IMR-90 (cell line): Measurements from ENCODE around the gene RPS3. TPM values are rescaled to one million over a fixed set of nuclear protein-coding genes. Genes with fewer than 3 reads are reported as not detected.

ENCODE experiments used
- ATAC-seq: fragments of 200-7000 bp; cut with Tn5 transposase; 2 replicates; pipeline ENCODE4 v1.9.1; 2020; ENCODE audit warnings: low read depth, mild to moderate bottlenecking, moderate library complexity
- BruUV-seq: library from RNA; stranded (reverse); fragments of 400-500 nt; replicated peaks from 2 replicates; lab custom pipeline; 2021; lab: Mats Ljungman, UMichigan
- CTCF ChIA-PET: fragments of 300-600 bp; formaldehyde crosslinking; extraction: SDS; loops from one replicate; lab custom pipeline; 2021; ENCODE audit warnings: antibody characterized with exemption; lab: Yijun Ruan, JAX
- POLR2A ChIA-PET: fragments of 300-600 bp; sonication (Branson Sonifier 250); formaldehyde crosslinking; loops from one replicate; lab custom pipeline; 2022; ENCODE audit warnings: antibody characterized with exemption; ENCODE audit not compliant: unreplicated experiment; lab: Charles Lee
- DNase-seq: peaks from one replicate; pipeline ENCODE4 v3.0.0; 2013
- H2AFZ ChIP-seq: replicated peaks from 2 replicates; pipeline ENCODE3; 2013; ENCODE audit warnings: low read length, mild to moderate bottlenecking; ENCODE audit not compliant: poor library complexity
- H2AK5ac ChIP-seq: 2 replicates; pipeline ENCODE4 v1.6.1; 2013; ENCODE audit warnings: low read depth, low read length, inconsistent platforms
- H2AK9ac ChIP-seq: replicated peaks from 2 replicates; pipeline ENCODE3; 2013; ENCODE audit warnings: mild to moderate bottlenecking, low read depth, low read length, moderate library complexity; ENCODE audit not compliant: poor library complexity
- H2BK120ac ChIP-seq: 2 replicates; pipeline ENCODE4 v1.6.1; 2013; ENCODE audit warnings: low read depth, low read length, inconsistent platforms
- H2BK15ac ChIP-seq: 3 replicates; pipeline ENCODE4 v1.6.1; 2013; ENCODE audit warnings: low read depth, low read length, inconsistent platforms
- H2BK20ac ChIP-seq: 2 replicates; pipeline ENCODE4 v1.6.1; 2013; ENCODE audit warnings: low read depth, mild to moderate bottlenecking, inconsistent platforms, low read length, moderate library complexity
- H2BK5ac ChIP-seq: 2 replicates; pipeline ENCODE4 v1.6.1; 2013; ENCODE audit warnings: mild to moderate bottlenecking, low read depth, low read length, inconsistent platforms; ENCODE audit not compliant: poor library complexity, severe bottlenecking
- H3K14ac ChIP-seq: replicated peaks from 2 replicates; pipeline ENCODE4 v1.6.1; 2013; ENCODE audit warnings: low read depth, low read length, inconsistent platforms
- H3K18ac ChIP-seq: 2 replicates; pipeline ENCODE4 v1.6.1; 2013; ENCODE audit warnings: low read depth, low read length, control low read depth
- H3K23ac ChIP-seq: 2 replicates; pipeline ENCODE4 v1.6.1; 2013; ENCODE audit warnings: low read depth, low read length, inconsistent platforms
- H3K27ac ChIP-seq: 2 replicates; pipeline ENCODE4 v1.5.1; 2013; ENCODE audit warnings: mild to moderate bottlenecking, control low read depth, low read length; ENCODE audit not compliant: insufficient read depth
- H3K27me3 ChIP-seq: 2 replicates; pipeline ENCODE4 v1.6.1; 2013; ENCODE audit warnings: low read length; ENCODE audit not compliant: control insufficient read depth, insufficient read depth
- H3K36me3 ChIP-seq: 2 replicates; pipeline ENCODE4 v1.6.1; 2013; ENCODE audit warnings: low read length, mixed read lengths; ENCODE audit not compliant: control insufficient read depth, insufficient read depth
- H3K4ac ChIP-seq: 2 replicates; pipeline ENCODE4 v1.6.1; 2013; ENCODE audit warnings: low read depth, low read length, inconsistent platforms
- H3K4me1 ChIP-seq: 2 replicates; pipeline ENCODE4 v1.6.1; 2013; ENCODE audit warnings: low read length, mixed read lengths; ENCODE audit not compliant: control insufficient read depth, insufficient read depth
- H3K4me2 ChIP-seq: 2 replicates; pipeline ENCODE4 v1.6.1; 2013; ENCODE audit warnings: low read depth, mild to moderate bottlenecking, control low read depth, low read length, moderate library complexity
- H3K4me3 ChIP-seq: 2 replicates; pipeline ENCODE4 v1.5.1; 2013; ENCODE audit warnings: low read depth, mild to moderate bottlenecking, control low read depth, low read length, moderate library complexity; ENCODE audit not compliant: insufficient read depth
- H3K56ac ChIP-seq: 2 replicates; pipeline ENCODE4 v1.6.1; 2013; ENCODE audit warnings: low read length, inconsistent platforms; ENCODE audit not compliant: insufficient read depth; ENCODE audit errors: extremely low read depth
- H3K79me1 ChIP-seq, 2 experiments: 2 replicates each; pipeline ENCODE4 v1.6.1; 2013; ENCODE audit warnings: low read length in 2 of 2, inconsistent platforms in 1 of 2, low read depth in 1 of 2
- H3K9ac ChIP-seq: 2 replicates; pipeline ENCODE4 v1.6.1; 2013; ENCODE audit warnings: low read depth, low read length, control low read depth
- H3K9me1 ChIP-seq: 2 replicates; pipeline ENCODE4 v1.6.1; 2013; ENCODE audit warnings: low read length, inconsistent platforms; ENCODE audit not compliant: insufficient read depth
- H3K9me3 ChIP-seq: 2 replicates; pipeline ENCODE4 v1.6.1; 2013; ENCODE audit warnings: low read length; ENCODE audit not compliant: control insufficient read depth, insufficient read depth
- H4K20me1 ChIP-seq: 2 replicates; pipeline ENCODE4 v1.6.1; 2013; ENCODE audit warnings: low read length, inconsistent platforms; ENCODE audit not compliant: insufficient read depth
- H4K5ac ChIP-seq: 2 replicates; pipeline ENCODE4 v1.6.1; 2013; ENCODE audit warnings: mild to moderate bottlenecking, low read depth, low read length, control low read depth
- H4K8ac ChIP-seq, 2 experiments: 2 replicates each; pipeline ENCODE4 v1.6.1; 2013; ENCODE audit warnings: low read depth in 2 of 2, low read length in 2 of 2, control low read depth in 1 of 2, inconsistent platforms in 1 of 2
- H4K91ac ChIP-seq: 2 replicates; pipeline ENCODE4 v1.6.1; 2013; ENCODE audit warnings: low read depth, low read length, inconsistent platforms; ENCODE audit not compliant: insufficient read depth
- BHLHE40 ChIP-seq: fragments of 150-350 bp; IDR thresholded peaks from 2 replicates; pipeline ENCODE4 v1.6.1; 2016; ENCODE audit warnings: mild to moderate bottlenecking, low read depth, low read length
- CEBPB ChIP-seq: IDR thresholded peaks from 2 replicates; pipeline ENCODE4 v1.6.1; 2012; ENCODE audit warnings: low read depth, low read length, improper control_type of control experiment
- CHD1 ChIP-seq: IDR thresholded peaks from 2 replicates; pipeline ENCODE4 v1.6.1; 2012; ENCODE audit warnings: low read depth, low read length, improper control_type of control experiment
- FOS ChIP-seq: fragments of 150-350 bp; IDR thresholded peaks from 2 replicates; pipeline ENCODE4 v1.6.1; 2016; ENCODE audit warnings: low read depth, low read length
- MAFK ChIP-seq: IDR thresholded peaks from 2 replicates; pipeline ENCODE4 v1.6.1; 2012; ENCODE audit warnings: low read depth, low read length, improper control_type of control experiment
- MAZ ChIP-seq: IDR thresholded peaks from 2 replicates; pipeline ENCODE4 v1.6.1; 2012; ENCODE audit warnings: low read depth, mild to moderate bottlenecking, low read length, improper control_type of control experiment, moderate library complexity, borderline replicate concordance
- MXI1 ChIP-seq: IDR thresholded peaks from 2 replicates; pipeline ENCODE4 v1.6.1; 2012; ENCODE audit warnings: low read depth, mild to moderate bottlenecking, low read length, moderate library complexity, borderline replicate concordance
- NFE2L2 ChIP-seq: fragments of 150-350 bp; IDR thresholded peaks from 2 replicates; pipeline ENCODE4 v1.6.1; 2016; ENCODE audit warnings: low read depth, mild to moderate bottlenecking, low read length
- POLR2A ChIP-seq: IDR thresholded peaks from 2 replicates; pipeline ENCODE4 v1.6.1; 2012; ENCODE audit warnings: mild to moderate bottlenecking, low read depth, low read length
- RAD21 ChIP-seq: IDR thresholded peaks from 2 replicates; pipeline ENCODE4 v1.6.1; 2012; ENCODE audit warnings: low read length, improper control_type of control experiment
- RCOR1 ChIP-seq: IDR thresholded peaks from 2 replicates; pipeline ENCODE4 v1.6.1; 2012; ENCODE audit warnings: mild to moderate bottlenecking, low read length, improper control_type of control experiment; ENCODE audit not compliant: insufficient replicate concordance
- RFX5 ChIP-seq: IDR thresholded peaks from 2 replicates; pipeline ENCODE4 v1.8.0; 2012; ENCODE audit warnings: low read depth, mild to moderate bottlenecking, low read length, moderate library complexity
- WGBS, 2 experiments: methylation state at CpG; one replicate each; pipeline versions ENCODE4 v1.1.5 to v1.1.7; 2013; ENCODE audit warnings: missing lambda C conversion rate in 2 of 2; ENCODE audit not compliant: insufficient read length in 1 of 2; ENCODE audit errors: extremely low coverage in 2 of 2; 5-methylcytosine and 5-hydroxymethylcytosine counted together
- dilution Hi-C: fragments of 300-500 bp; cut with HindIII; formaldehyde crosslinking; loops from one replicate; pipeline ENCODE4 v1.14.3; 2018; ENCODE audit warnings: low sequenced_read_pairs; ENCODE audit not compliant: unreplicated experiment
- in situ Hi-C: fragments of 300-500 bp; cut with MboI; formaldehyde crosslinking; loops from 3 replicates; pipeline ENCODE4 v1.14.3; 2019; ENCODE audit warnings: low sequenced_read_pairs, inconsistent platforms, mixed read lengths
- intact Hi-C: fragments of 100-400 bp; cut with micrococcal nuclease; formaldehyde crosslinking; loops from 2 replicates; pipeline ENCODE4 v1.10.0; 2022
- polyA plus RNA-seq, 3 experiments: library from polyadenylated mRNA; depleted of rRNA; stranded (reverse); fragments of >200 nt; gene quantifications; 2 replicates each; pipeline ENCODE4 v1.2.3, GENCODE V29; 2012; ENCODE audit warnings: low replicate concordance in 1 of 3
- total RNA-seq: library from RNA; depleted of rRNA; stranded (reverse); fragments of >200 nt; gene quantifications from 2 replicates; pipeline ENCODE4 v1.2.3, GENCODE V29; 2012
- TF ChIP-seq, protein P1 (sequence below): fragments of 150-350 bp; IDR thresholded peaks from 2 replicates; pipeline ENCODE4 v1.6.1; 2017; ENCODE audit warnings: mild to moderate bottlenecking, antibody characterized with exemption, low read length, low read depth
- TF ChIP-seq, protein P2 (sequence below): conservative IDR thresholded peaks from 2 replicates; pipeline ENCODE4 v1.5.1; 2012; ENCODE audit warnings: mild to moderate bottlenecking, low read depth, low read length, improper control_type of control experiment
- TF ChIP-seq, protein P3 (sequence below): fragments of 150-350 bp; IDR thresholded peaks from 2 replicates; pipeline ENCODE4 v1.6.1; 2016; ENCODE audit warnings: low read depth, mild to moderate bottlenecking, low read length, moderate library complexity, borderline replicate concordance

Gene RPS3
- total and polyA plus RNA-seq, 2 of the 4 experiments (the other 2 are of a cell fraction): 2,360 to 2,477 TPM

DNA sequence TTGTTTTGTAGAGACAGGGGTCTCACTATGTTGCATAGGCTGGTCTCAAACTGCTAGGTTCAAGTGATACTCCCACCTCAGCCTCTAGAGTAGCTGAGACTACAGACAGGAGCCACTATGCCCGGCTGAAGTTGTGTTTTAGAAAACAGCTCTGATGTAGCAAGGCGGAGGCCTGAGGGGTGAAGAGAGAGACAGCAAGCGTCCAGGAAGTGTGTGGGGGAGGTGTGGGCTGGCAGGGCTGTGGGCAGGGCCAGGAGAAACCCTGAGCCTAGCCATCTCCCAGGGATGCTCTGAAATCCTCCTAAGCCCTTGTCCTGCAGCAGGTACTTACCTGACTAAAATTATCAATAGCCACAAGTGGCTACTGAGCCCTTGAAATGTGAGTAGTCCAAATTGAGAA is 16.1 kb upstream of the RPS3 start:
- Histone ChIP-seq H3K27me3 (no peaks in the 10 kb centered on the region), H3K9me1 (no peaks in the 10 kb centered on the region), H2AK9ac (no peak overlapping the region), H3K14ac (no peak overlapping the region), H4K5ac (no peak overlapping the region), H3K4ac (no peak overlapping the region), H3K9ac (no peak overlapping the region), H4K20me1 (peaks cover 5% of the 10 kb centered on the region; the same call in 1 of the 2 replicates), H3K4me1 (no peaks in the 10 kb centered on the region; the same call in 1 of the 2 replicates), H3K36me3 (no peaks in the 10 kb centered on the region), H3K27ac (no peak overlapping the region), H3K4me2 (no peak overlapping the region), H3K9me3 (no peaks in the 10 kb centered on the region), H2BK120ac (no peak overlapping the region), H2BK5ac (no peak overlapping the region), H3K18ac (no peak overlapping the region), H2BK20ac (no peak overlapping the region), H4K8ac (no peak overlapping the region), H2AFZ (peak overlapping the region; percentile 76), H4K91ac (no peak overlapping the region), H2AK5ac (no peak overlapping the region; the same call in 1 of the 2 replicates), H2BK15ac (no peak overlapping the region), H3K23ac (no peak overlapping the region), H3K4me3 (no peak overlapping the region), H3K79me1 (no peaks in the 10 kb centered on the region), H3K56ac (no peak overlapping the region)
- dilution Hi-C loops: no loop called here
- BruUV-seq: no TSS peak
- in situ Hi-C loops: loop anchor here (5.0 kb wide), 2 partner anchors 56 to 106 kb away; no protein-coding TSS in a partner anchor
- intact Hi-C loops: no loop called here
- ChIA-PET CTCF (no interaction called here), POLR2A (no interaction called here)
- DNase-seq (no peak), ATAC-seq (no peak)
- no peak for TF ChIP-seq CHD1
- no peak for TF ChIP-seq MAFK
- no peak for TF ChIP-seq MXI1
- TF ChIP-seq NFE2L2: no peak
- TF ChIP-seq RFX5: no peak
- no peak for TF ChIP-seq CEBPB
- TF ChIP-seq, protein P1, sequence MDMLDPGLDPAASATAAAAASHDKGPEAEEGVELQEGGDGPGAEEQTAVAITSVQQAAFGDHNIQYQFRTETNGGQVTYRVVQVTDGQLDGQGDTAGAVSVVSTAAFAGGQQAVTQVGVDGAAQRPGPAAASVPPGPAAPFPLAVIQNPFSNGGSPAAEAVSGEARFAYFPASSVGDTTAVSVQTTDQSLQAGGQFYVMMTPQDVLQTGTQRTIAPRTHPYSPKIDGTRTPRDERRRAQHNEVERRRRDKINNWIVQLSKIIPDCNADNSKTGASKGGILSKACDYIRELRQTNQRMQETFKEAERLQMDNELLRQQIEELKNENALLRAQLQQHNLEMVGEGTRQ: no peak
- TF ChIP-seq, protein P2, sequence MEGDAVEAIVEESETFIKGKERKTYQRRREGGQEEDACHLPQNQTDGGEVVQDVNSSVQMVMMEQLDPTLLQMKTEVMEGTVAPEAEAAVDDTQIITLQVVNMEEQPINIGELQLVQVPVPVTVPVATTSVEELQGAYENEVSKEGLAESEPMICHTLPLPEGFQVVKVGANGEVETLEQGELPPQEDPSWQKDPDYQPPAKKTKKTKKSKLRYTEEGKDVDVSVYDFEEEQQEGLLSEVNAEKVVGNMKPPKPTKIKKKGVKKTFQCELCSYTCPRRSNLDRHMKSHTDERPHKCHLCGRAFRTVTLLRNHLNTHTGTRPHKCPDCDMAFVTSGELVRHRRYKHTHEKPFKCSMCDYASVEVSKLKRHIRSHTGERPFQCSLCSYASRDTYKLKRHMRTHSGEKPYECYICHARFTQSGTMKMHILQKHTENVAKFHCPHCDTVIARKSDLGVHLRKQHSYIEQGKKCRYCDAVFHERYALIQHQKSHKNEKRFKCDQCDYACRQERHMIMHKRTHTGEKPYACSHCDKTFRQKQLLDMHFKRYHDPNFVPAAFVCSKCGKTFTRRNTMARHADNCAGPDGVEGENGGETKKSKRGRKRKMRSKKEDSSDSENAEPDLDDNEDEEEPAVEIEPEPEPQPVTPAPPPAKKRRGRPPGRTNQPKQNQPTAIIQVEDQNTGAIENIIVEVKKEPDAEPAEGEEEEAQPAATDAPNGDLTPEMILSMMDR: no peak
- no peak for TF ChIP-seq RAD21
- TF ChIP-seq BHLHE40: no peak
- TF ChIP-seq, protein P3, sequence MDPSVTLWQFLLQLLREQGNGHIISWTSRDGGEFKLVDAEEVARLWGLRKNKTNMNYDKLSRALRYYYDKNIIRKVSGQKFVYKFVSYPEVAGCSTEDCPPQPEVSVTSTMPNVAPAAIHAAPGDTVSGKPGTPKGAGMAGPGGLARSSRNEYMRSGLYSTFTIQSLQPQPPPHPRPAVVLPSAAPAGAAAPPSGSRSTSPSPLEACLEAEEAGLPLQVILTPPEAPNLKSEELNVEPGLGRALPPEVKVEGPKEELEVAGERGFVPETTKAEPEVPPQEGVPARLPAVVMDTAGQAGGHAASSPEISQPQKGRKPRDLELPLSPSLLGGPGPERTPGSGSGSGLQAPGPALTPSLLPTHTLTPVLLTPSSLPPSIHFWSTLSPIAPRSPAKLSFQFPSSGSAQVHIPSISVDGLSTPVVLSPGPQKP: no peak
- no peak for TF ChIP-seq POLR2A
- TF ChIP-seq FOS: no peak
- no peak for TF ChIP-seq RCOR1
- no peak for TF ChIP-seq MAZ
- WGBS, 2 experiments: 80% methylated on average over 1 of the region's 3 CpGs; no CpG with 5 or more reads in 1 of the 2 experiments
